NCI-H510A (cell line): Measurements from ENCODE around the gene C11orf87.

Source experiments
- DNase-seq: peaks from one replicate; lab custom pipeline; 2025; lab: John Stamatoyannopoulos, UW

C11orf87 gene

GRCh38 chr11:109443052-109443451, 21.1 kb downstream of the C11orf87 start:
- no peak for DNase-seq

- no peak for DNase-seq
Measured at GRCh38 chr11:109454857-109455256, 32.9 kb downstream of the C11orf87 start.
